ENCODE data around the gene SLC4A5. TPM values are rescaled to one million over a fixed set of nuclear protein-coding genes. Genes with fewer than 3 reads are reported as not detected.

The SLC4A5 gene
- total RNA-seq, 2 donors from 2014 or later, result 6.2 to 65.9 TPM

DNA sequence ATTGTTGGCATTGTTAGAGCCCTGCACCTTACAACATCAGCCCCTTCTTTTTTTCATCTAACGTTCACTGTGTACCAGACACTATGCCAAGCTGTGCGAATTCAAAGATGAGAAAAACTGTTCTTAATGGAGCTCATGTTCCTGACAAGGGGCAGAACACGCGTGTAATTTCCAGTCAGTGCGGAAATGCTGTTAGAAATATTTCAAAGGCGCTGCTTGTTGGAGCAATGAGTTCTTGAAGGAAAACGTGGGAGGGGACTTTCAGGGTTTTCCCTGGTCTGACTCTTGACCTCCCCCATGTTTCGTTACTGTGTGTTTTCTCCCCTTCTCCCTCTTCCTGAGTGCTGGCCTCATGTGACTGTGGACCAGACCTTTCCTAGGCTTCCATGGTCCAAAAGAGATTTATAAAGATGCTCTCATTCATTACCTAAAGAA is 143.3 kb downstream of the SLC4A5 start:
- DNase-seq (ENCODE audit: low spot score), result no peak
- no peaks in the 10 kb centered on the region for H3K27me3 ChIP-seq (replicated peaks; ENCODE audit: insufficient read depth)
- no peaks in the 10 kb centered on the region for H3K9me3 ChIP-seq
- peaks cover 4% of the 10 kb centered on the region for H3K4me1 ChIP-seq (replicated peaks)
- peak overlapping the region in 1 of 2 donors; percentile 82 for H3K4me3 ChIP-seq
- peak overlapping the region in 1 of 2 donors; percentile 2 for H3K27ac ChIP-seq
- H3K36me3 ChIP-seq, result no peaks in the 10 kb centered on the region
- TF ChIP-seq, protein P1, sequence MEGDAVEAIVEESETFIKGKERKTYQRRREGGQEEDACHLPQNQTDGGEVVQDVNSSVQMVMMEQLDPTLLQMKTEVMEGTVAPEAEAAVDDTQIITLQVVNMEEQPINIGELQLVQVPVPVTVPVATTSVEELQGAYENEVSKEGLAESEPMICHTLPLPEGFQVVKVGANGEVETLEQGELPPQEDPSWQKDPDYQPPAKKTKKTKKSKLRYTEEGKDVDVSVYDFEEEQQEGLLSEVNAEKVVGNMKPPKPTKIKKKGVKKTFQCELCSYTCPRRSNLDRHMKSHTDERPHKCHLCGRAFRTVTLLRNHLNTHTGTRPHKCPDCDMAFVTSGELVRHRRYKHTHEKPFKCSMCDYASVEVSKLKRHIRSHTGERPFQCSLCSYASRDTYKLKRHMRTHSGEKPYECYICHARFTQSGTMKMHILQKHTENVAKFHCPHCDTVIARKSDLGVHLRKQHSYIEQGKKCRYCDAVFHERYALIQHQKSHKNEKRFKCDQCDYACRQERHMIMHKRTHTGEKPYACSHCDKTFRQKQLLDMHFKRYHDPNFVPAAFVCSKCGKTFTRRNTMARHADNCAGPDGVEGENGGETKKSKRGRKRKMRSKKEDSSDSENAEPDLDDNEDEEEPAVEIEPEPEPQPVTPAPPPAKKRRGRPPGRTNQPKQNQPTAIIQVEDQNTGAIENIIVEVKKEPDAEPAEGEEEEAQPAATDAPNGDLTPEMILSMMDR (IDR thresholded peaks at IDR 0.05), result no peak
- TF ChIP-seq POLR2AphosphoS5 (IDR thresholded peaks at IDR 0.05) (no peak), POLR2A (IDR thresholded peaks at IDR 0.05) (no peak)
- intact Hi-C loops (cut with DNase I), result no loop called here
- 57% methylated on average over 8 of the region's 8 CpGs for WGBS

DNA sequence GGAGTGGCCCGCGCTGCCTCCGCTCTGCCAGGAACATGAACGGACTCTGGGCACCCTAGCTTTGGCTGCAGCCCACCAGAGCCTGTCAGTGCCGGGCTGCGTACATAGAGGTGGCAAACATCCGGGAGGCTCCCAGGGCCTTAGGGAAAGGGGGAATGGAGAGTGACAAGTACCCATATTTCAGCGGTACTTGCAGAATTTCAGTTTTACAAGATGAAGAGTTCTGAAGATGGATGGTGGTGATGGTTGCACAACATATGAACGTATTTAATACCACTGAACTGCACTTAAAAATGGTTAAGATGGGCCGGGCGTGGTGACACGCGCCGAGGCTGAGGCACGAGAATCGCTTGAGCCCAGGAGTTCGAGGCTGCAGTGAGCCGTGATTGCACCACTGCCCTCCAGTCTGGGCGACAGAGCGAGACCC is 143.9 kb downstream of the SLC4A5 start:
- 7% methylated on average over 20 of the region's 20 CpGs for WGBS
- Histone ChIP-seq H3K27me3 (replicated peaks; ENCODE audit: insufficient read depth) (no peaks in the 10 kb centered on the region), H3K4me3 (peak overlapping the region; percentile 55 to 82), H3K9me3 (no peaks in the 10 kb centered on the region), H3K4me1 (replicated peaks) (peaks cover 4% of the 10 kb centered on the region), H3K27ac (peak overlapping the region; percentile 87 to 89), H3K36me3 (no peaks in the 10 kb centered on the region)
- no peak for DNase-seq (ENCODE audit: low spot score)
- TF ChIP-seq POLR2AphosphoS5 (IDR thresholded peaks at IDR 0.05) (peak; percentile 44), POLR2A (IDR thresholded peaks at IDR 0.05) (no peak)
- TF ChIP-seq, protein P1 (IDR thresholded peaks at IDR 0.05), result no peak
- intact Hi-C loops (cut with DNase I), result no loop called here

DNA sequence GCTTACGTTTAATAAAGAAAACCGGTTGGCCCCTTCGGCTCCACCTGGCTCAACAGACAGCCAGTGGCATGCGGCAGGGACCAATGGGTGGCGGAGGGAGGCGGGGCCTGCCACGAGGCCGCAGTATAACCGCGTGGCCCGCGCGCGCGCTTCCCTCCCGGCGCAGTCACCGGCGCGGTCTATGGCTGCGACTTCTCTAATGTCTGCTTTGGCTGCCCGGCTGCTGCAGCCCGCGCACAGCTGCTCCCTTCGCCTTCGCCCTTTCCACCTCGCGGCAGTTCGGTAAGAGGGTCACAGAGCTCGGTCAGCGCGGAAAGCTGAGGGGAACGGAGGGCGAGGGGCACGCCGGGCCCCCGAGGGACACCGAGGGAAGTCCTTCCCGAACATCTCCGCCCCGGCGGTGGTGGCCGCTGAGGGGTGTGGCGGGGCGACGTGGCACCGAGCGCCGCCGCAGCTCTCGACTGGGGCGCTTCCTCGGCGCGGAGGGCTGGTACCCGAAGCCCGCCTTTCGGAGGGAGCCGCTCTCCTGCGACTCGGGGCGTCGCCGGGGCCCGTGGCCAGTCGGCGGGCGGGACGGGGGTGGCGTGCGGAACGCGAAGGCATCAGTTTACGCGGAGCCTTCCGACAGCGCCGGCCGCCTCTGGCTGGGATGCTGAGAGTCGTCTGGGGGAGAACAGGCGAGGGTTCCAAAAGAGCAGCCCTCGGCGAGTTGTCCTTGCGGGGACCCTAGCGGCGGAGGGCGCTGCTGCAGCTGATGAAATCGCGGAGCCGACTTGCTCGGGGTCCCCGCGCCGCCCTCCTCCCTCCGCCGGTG is 144.5 kb downstream of the SLC4A5 start, which contains the start of gene MTHFD2:
Gene MTHFD2 (plus strand): TSS at position 155 of the 814 bp plus-strand sequence. CDS start 27 bp downstream, at position 182.
- intact Hi-C loops (cut with DNase I), result no loop called here
- H3K9me3 ChIP-seq, result no peaks in the 10 kb centered on the region
- no peaks in the 10 kb centered on the region for H3K36me3 ChIP-seq
- H3K27ac ChIP-seq, result peak within 1 kb of the TSS; percentile 87 to 89
- TF ChIP-seq POLR2A (IDR thresholded peaks at IDR 0.05) (no peak), POLR2AphosphoS5 (IDR thresholded peaks at IDR 0.05) (peak; percentile 87)
- TF ChIP-seq, protein P1 (IDR thresholded peaks at IDR 0.05), result peak; percentile 45 to 81 (median 64)
- no peaks in the 10 kb centered on the region for H3K27me3 ChIP-seq (replicated peaks; ENCODE audit: insufficient read depth)
- peaks cover 4% of the 10 kb centered on the region for H3K4me1 ChIP-seq (replicated peaks)
- peak within 1 kb of the TSS; percentile 55 to 82 for H3K4me3 ChIP-seq
- whole genome bisulfite sequencing, result under 1% methylated on average over 89 of the region's 96 CpGs
- DNase-seq (ENCODE audit: low spot score), result peak; percentile 90

DNA sequence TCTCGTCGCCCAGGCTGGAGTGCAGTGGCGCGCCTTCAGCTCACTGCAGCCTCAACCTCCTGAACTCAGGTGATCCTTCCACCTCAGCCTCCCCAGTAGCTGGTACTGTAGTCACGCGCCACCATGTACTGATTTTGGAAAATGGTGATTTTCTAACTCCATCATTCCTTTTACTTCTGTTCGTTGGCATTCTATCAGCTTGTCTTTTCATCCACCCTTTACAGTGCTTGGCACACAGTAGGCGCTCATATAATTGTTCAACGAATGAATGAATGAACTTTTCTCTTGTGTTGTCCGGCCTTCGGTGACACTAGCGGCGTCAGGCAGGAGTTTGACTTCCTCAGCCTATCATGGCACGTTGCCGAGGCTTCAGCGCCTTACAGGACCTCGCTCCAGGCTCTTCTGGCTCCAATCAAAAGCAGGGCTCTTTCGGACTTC is 145.2 kb downstream of the SLC4A5 start:
- WGBS, result 39% methylated on average over 18 of the region's 18 CpGs
- no peaks in the 10 kb centered on the region for H3K27me3 ChIP-seq (replicated peaks; ENCODE audit: insufficient read depth)
- intact Hi-C loops (cut with DNase I), result no loop called here
- peak overlapping the region; percentile 55 to 82 for H3K4me3 ChIP-seq
- peaks cover 4% of the 10 kb centered on the region for H3K4me1 ChIP-seq (replicated peaks)
- H3K36me3 ChIP-seq, result no peaks in the 10 kb centered on the region
- no peaks in the 10 kb centered on the region for H3K9me3 ChIP-seq
- DNase-seq (ENCODE audit: low spot score), result no peak
- TF ChIP-seq POLR2A (IDR thresholded peaks at IDR 0.05), result no peak
- no peak for TF ChIP-seq POLR2AphosphoS5 (IDR thresholded peaks at IDR 0.05)
- TF ChIP-seq, protein P1 (IDR thresholded peaks at IDR 0.05), result no peak
- peak overlapping the region; percentile 87 to 89 for H3K27ac ChIP-seq

Measured in prostate gland (tissue), 2 donors.